ENCODE data around the gene LRP1B.
"Not testable (repeated sequence)": the region's sequence is repeated elsewhere in the genome, so short reads cannot be mapped to it uniquely, and the experiment has no call there.

Gene LRP1B

DNA sequence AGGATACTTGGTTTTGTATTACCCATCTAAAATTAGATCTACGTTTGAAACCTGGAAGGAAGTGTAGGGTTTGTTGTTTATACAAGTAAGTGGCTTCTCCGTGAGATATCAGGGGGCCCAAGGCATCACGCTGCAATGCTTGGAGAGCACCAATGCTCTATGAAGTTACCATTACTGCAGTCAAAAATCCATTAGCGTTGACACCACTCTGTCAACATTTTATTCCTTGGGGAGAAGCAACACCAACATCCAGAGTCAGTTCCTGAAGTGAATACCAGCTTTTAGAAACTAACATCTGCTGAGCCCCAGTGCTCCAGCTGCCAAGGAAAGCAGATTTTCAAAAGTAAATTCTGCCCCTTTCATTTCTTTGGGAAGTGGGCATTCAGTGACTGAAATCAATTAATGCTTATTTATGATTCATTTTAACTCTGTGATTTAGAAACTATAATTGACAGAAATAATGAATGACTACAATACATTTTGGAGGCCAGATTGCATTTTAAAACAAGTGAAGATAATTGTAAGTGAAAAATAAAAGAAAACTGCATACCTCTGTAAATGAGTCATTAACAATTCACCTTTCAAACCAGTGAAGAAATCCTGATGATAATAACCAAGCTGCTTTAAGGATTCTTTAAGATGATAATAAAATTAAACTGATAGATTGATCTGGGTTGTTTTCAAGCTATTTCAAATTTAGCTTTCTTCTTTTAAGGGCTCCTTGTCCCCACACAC lies 30.5 kb downstream of the LRP1B start:
- no peak for DNase-seq

DNA sequence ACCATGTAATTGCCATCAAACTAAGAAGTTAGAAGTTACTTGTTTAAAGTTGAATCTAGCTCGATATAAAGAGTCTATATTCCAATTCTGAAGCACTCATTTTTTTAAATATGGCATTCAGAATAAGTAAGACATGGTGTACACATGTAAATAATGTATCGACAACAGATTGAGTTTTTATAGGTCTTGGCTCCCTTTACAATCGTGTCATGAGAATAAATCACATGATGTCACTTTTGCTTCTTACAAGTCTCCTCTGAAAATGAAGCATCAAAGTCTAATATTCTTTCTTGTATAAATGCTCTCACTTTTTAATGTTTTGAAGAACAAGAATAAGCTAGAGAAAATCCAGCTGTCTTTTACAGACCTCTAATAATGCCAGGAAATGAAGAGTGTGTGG lies 33.1 kb downstream of the LRP1B start:
- DNase-seq = no peak

DNA sequence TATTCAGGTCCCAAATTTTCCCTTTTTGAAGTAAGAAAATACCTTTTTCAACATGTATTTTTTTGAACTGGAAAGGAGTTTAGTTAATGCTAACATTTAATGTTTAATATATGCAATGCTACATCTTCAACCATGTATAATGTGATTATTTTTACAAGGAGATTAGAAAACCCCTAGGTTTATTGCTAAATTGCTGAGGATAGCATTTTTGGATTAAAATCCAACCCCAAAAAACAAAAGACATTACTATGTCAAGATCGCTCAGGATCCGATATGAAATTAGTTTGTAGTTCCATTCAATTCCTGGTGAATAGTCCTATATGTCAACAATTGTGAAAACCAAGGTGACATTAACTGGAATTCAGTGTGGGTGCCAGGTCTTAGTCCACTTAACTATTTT lies 35.2 kb downstream of the LRP1B start:
- no peak for DNase-seq

DNA sequence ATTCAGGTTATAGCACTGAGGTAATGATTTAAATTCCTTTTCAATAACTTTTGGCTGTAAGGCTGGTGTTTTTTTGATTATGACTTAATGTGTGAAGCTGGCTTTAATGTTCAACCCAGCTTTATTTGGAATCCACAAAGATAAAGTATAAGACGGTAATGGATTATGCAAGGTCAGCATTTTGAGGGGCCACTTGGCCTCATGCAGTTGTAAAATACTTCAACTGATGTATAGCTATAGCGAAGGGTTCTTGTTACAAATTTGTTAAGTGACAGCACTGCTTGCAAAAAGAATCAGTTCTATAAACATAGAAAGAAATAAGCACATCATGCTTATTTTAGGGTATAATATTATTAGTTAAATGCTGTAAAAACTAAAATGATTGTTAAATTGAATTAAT lies 36.6 kb downstream of the LRP1B start:
- no peak for DNase-seq

DNA sequence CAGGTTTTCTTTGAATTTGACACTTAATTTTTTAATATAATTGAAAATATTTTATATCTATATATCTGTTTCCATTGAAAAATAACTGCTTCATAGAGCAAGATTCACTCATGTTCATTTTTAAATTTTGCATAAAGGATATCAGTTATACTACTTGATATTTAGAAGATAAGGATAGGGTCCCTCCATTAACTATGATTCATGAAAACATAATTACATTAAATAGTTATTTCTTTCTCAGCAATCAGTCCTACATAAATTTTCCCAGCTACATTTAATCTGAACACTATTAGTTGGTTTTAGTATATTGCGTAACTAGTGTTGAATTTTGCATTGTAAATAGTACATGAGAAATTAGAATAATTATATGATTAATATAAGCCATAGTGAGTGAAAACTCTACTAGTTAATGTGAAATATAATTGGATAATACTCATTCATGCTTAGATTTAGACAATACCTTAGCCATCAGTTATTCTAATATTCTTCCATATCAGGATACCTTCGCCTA lies 42.7 kb downstream of the LRP1B start:
- no peak for DNase-seq

DNA sequence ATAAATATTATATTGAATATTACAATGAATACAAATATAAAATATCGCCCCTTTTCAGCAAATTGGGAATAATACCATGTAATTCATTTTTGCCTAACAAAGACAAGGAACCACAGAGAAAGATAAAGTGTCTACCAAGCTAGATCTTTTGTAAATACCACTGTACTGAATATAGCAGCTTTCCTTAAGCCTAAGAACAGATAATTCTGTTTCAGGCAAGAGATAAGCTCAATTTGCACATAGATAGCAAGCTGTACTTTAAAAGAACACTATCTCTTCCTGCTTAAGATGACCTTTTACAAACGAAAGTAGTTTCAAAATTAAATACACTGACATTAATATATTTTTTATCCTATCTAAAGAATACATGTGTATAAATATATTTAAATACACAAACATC lies 43.2 kb downstream of the LRP1B start:
- not testable (repeated sequence) for DNase-seq

DNA sequence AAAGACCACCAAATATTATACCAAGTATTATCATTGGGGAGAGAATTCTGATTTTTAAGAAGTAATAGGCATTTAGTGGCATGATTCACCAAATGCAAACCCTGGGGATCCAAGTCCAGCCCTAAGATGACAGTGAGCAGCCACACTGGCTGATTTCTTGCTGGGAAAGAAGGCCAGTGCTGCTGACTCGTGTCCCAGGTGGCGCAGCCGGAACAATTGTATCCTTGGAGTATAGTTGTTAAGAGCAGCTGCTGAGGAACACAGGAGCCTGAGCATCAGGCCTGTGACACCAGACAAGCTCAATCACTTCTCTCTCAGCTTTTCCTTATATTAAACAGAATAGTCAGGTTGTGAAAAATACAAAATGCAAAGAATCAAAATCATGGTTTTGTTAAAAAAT lies 48.4 kb downstream of the LRP1B start:
- DNase-seq = no peak

DNA sequence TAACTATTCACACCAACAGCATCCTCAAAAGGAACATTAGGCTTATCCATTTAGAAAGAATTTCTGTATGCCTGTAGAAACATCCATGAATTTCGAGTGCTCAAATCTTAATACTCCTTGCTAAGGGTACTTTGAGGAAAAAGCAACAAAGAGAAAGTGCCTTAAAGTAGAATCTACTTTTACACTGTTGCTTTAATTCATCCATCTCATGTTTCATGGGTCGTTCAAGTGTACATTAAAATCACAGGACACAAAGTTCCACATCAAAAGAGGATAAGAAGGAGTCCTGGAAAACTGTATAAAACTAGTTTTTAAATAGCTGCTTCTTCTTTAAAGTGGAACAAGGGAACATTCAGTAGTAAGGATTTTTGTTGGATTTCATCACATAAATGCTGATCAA lies 54.5 kb downstream of the LRP1B start:
- no peak for DNase-seq

DNA sequence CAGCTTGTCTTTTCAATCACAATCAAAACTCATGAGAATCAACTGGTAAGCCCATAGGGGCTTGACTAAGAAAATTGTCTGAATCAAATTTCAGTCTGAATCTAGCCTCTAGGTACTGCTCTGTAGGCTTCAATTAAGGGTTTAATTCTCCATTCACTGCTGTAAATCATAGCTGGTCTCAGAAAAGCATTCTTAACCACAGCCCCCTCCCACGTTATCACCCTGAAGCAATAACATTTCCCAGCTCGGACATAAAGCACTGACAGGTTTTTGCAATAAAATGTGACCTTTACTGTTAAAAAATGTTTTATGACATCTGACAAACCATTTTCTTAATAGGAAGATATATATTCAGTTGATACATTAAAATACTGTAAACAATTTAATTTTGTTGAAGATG lies 55.0 kb downstream of the LRP1B start:
- DNase-seq = no peak

DNA sequence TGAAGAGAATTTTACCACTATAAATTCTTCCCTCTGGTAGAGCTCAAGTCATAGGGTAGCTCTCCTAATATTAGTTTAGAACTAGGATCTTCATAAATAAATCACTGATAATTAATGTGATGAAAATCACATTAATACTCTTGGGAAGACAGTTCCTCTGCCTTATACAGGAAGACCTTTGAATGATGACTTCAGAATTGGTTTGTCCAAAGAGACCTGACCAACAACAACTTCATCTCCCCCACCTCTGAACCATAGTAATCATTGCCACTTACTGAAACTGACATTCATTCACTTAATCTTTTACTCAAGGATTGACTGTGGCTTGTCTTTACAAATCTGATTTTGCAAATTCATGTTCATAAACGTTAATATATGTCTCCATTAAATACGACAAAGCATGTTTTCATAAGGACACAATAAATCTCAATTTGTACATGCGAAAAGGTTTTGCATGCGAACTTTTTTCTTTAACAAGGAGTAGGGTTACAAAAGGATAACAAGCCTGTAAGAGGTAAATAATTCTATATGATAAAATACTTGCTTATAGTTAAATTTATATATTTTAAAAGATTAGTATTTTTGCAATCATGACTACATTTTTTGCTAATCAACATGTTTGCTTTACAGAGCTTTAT lies 61.4 kb downstream of the LRP1B start:
- no peak for DNase-seq

DNA sequence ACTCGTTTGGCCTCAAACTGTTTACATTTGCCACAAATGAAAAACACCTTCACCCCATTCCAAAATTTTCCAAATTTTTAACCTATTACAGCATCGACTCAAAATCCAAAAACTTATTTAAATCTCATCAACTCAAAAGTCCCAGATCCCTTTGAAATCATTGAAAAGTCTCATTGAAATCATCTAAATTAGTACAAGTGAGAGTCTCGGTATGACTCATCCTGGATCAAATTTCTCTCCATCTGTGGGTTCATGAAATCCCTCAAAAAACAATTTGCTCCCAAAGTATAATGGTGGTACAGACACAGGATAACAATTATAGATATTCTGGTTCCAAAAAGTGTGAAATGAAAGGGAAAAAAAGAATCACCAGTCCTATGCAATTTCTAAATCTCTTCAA lies 65.1 kb downstream of the LRP1B start:
- DNase-seq = no peak

DNA sequence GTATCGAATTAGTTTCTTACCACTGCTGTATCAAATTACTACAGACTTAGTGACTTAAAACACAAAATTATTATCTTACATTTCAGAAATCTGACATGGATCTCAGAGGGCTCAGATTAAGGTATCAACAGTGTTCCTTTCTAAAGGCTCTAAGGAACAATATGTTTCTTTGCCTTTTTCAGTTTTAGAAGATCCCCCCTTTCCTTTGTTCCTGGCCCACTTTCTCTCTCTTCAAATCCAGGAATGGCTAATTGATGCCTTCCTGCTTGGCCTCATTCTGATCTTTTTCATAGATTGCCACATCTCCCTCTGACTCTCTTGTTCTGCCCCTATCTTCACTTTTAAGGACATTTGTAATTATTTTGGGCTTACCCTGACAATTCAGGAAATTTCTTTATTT lies 65.7 kb downstream of the LRP1B start:
- no peak for DNase-seq

DNA sequence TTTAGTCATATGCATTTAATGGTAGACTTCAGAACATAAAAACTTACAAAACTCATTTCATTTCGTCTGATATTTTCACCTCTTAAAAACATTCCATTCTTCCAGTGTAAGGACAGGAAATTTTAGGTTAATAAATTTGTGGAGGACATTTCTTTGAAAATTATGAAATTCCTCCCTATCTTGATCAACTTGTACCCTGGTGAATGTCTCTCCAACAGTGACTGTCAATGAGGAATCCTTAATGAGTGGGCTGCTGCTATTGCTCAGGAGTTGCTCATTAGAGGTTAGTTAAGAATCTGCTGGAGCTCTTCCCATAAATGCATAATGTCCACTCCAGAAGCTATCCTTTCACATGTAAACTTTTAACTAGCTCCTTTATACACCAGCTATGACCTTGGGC lies 69.1 kb downstream of the LRP1B start:
- no peak for DNase-seq

DNA sequence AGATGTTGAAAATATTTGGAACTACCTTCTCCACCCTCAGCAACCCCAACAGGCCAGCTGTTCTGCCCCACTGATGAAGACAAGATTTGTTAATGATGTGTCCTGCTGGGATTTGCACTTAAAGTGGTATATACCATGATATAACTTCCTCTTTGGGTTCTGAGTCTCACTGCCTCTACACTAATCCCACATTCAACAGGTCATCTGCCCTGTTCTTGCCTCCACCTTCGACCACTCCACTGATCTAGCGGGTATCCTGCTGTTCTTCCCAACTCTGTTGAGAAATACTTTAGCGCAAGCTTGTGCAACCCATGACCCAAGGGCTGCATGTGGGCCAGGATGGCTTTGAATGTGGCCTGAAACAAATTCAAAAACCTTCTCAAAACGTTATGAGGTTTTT lies 72.7 kb downstream of the LRP1B start:
- no peak for DNase-seq

DNA sequence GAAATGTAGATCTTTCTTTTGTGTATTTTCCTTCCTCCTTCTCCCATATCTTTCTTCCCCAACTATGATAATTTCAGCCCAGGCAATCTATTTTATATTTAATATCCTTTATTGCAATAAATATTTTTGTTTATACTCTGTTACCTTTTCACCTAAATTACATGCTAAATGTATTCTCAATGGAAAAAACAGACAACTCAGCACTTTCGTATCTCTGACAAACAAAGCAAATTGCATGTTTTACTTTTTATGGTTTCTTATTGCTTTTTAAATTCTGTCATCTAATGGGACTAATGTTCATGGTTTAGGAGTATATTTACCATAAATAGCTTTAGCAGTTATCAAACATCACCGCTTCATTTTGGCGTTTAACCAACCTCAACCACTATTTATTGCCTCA lies 74.0 kb downstream of the LRP1B start:
- DNase-seq = no peak

DNA sequence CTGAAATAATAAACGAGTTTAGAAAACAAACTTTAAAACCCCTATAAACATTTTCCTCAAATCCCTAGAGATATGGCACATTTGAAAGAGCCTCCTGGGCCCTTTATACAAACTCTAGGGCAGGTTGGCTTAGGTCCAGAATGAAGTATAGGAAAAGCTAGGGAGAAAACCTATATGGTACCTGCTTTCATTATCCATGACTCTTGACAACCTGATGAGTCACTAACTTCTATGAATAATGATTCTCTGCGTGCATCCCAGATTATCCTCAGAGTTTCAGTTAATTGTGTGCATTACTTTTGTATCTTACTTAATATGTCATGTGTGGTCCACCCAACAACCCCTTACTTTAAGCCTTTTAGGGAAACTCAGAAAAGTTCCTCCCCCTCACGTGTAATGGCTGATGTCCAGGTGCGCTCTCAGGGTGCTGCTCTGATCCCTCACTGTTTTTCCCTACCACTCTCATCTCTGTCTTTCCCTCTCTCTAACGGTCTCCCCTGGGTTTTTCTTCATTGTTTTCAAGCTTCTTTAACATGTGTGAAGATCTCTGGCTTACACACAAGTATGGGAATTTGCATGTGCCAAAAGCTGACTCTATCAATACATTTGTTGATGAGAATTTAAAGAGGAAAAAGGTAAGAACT lies 78.5 kb downstream of the LRP1B start:
- no peak for DNase-seq

DNA sequence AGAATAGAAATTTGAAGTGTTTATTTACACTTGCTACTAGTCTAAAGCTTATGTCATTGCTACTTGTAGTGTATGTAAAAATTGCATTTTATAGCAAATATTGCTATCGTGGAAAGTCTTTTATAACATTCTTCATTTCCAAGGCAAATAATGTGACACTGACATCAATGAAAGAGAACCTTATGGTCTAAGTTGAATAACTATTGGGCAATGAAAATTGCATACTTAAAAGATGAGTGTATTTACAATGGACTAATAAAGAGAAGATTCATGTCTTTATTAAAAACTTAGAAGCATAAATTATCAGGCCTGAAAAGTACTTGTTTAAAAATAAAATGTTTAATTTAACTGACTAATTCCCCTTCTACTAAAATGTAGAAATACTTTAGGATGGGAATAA lies 82.2 kb downstream of the LRP1B start:
- DNase-seq = no peak

DNA sequence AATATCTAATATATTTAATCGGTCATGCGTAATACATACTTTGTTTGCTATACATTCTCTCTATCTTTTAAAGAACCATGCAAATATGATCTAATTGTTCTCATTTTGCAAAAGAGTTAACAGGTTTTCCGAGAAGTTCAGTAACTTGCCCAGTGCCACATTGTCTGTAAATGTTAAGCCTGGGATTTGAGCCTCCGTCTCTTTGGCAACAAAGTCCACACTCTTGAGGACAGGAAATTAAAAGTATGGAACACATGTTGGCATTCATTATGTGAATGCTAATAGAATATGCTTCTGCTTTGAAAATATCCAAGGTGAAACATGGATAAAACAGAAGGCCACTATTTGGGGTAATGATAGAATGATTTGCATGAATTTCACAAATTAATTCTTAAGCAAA lies 85.2 kb downstream of the LRP1B start:
- DNase-seq = no peak

DNA sequence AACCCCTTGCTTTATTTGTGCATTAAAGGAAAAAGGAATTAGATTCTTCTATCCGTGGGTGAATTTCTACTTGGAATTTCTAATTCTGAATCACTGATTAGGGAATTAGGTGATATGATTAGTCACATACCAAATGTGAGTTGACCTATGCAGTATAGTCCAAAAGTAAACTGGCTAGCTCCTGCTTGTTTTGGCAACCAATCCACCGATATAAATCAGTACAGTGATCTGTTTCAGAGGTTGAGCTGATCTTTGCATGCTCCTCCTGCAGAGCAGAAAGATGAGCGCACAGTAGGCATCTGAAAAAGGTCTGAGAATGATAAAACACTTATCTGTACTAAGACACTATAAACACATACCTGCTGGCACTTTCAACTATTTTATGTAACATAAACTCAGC lies 86.6 kb downstream of the LRP1B start:
- DNase-seq = no peak

DNA sequence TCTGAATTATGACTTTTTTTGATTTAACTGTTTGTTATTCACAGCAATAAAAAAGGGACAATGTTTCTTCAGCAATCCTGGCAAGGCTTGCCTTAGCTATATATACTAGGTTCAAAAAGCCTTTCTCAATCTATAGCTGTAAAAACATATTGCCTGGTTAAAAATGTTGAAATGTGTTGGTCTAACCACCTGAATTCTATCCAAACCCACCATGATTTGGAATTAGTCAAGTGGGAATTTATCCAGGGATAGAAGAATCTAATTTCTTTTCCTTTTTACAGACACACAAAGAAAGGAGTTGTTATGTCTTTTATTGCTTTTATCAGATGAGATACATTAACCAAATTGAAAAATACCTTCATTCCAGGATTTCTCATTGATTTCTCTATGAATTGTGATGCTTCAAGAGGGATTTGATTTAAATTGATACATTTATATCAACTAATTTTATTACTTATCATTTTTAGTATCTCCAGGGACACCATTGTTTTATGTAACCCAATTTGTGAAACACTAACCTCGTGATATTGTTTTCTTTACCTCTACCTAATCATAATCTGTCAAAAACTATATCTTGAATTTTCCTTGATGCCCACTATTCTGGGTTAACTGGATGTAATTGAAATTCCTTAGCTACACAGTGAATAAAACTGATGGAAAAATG lies 88.1 kb downstream of the LRP1B start:
- no peak for DNase-seq

DNA sequence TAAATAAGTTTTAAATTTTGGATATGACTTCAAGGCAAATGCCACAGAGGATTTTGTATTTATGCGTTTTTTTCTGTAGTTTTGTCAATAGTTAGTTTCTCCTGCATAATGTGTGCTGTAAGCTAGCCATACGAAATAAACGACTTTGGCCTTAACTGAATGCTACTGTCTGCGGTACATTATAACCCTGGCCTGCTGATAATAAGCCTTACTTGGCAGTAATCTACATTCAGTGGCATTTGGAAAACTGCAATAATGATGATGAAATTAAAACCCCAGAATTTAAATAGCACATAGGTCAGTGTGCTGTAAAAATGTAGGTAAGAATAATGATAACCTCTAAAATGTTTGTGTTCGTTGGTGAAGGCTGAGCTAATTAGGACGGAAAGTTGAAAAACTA lies 88.8 kb downstream of the LRP1B start:
- DNase-seq = no peak

DNA sequence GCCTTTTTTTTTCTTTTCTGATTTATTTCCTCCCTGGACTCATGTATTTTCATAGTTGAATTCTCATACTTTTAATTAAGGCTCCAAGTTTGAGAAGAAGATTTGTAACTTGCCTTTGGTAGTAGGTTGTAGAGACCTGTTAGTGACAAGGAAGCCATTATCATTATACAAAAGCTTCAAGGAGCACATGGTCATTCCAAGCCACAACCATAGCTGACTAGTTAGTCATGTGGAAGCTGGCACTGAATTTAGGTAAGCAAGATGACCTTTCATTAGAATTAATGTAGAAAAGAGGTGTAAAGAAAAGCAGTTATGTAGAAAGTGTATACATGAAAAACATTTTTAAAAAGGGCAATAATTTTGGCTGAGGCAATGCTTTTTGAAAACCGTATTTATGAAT lies 89.7 kb downstream of the LRP1B start:
- DNase-seq = no peak

DNA sequence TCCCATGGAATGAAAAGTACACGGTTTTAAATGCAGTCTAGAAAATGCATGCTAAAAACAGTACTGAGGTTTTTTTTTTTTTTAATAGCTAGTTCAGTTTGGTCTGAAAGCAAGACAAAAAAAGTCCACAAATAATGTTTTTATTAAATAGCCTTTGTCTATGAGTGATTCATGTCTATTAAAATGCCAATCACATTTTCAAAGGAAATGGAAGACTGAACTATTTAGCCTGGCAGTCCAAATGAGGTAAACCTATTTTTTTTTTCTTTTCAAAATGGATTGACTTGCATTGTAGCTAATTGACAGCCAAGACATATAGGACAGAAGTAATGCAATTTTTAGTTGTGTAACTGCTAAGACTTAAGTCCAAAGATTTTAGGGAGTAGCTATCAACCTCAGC lies 90.3 kb downstream of the LRP1B start:
- DNase-seq = no peak

DNA sequence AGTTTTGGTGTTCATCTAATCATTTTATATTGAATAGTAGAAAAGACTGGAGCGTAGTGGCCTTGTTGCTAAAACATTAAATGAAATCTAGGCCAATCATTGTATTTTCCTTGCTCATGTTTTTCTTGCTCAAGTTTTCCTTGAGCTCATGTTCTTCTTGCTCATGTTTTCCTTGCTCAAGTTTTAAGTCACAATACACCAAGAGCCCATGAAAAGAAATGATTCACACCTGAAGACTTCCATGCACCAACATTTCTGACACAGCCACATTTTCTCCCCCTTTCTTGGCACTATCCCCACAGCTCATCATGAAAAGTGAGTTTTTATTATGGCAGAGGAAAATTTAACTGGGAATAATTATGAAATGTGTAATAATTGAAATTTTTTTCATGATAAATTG lies 92.0 kb downstream of the LRP1B start:
- DNase-seq = no peak

All from CD4-positive, alpha-beta T cell treated with Interleukin-17A for 4 hours (primary cell).